ENCODE data around the gene EYS. TPM values are rescaled to one million over a fixed set of nuclear protein-coding genes. Genes with fewer than 3 reads are reported as not detected.
A peak's percentile ranks its signal among the peaks of the same experiment; 100 is the strongest.

The EYS gene
- total RNA-seq, 2 donors from 2014 or later, result 0.20 TPM; not detected in 1

GRCh38 chr6:63685446-63686379 lies 2021.3 kb downstream of the EYS start:
- Mint-ChIP-seq H3K9me3 (no peaks in the 10 kb centered on the region), H3K4me1 (ENCODE audit: low read depth in 2 of 2) (peaks cover 38 to 41% of the 10 kb centered on the region in 2 donors), H3K36me3 (peaks cover 27% of the 10 kb centered on the region), H3K27me3 (no peaks in the 10 kb centered on the region), H3K4me3 (peak overlapping the region; percentile 23), H3K27ac (peak overlapping the region; percentile 26 to 68)
- ATAC-seq (no peak), DNase-seq (ENCODE audit: low spot score) (no peak)

- DNase-seq (ENCODE audit: low spot score) (no peak), ATAC-seq (no peak)
- no peaks in the 10 kb centered on the region for H3K27me3 Mint-ChIP-seq
- H3K36me3 Mint-ChIP-seq, result peaks cover 28% of the 10 kb centered on the region
- no peak overlapping the region for H3K4me3 Mint-ChIP-seq
- no peaks in the 10 kb centered on the region for H3K9me3 Mint-ChIP-seq
- H3K27ac Mint-ChIP-seq, result no peak overlapping the region
- H3K4me1 Mint-ChIP-seq (ENCODE audit: low read depth in 2 of 2), result peaks cover 38 to 51% of the 10 kb centered on the region in 2 donors
Measured at GRCh38 chr6:63683071-63683603, 2023.9 kb downstream of the EYS start.

- Mint-ChIP-seq H3K36me3 (peaks cover 11% of the 10 kb centered on the region), H3K4me1 (ENCODE audit: low read depth in 2 of 2) (peaks cover 17 to 28% of the 10 kb centered on the region in 2 donors)
Measured at GRCh38 chr6:63677282-63677681, 2029.7 kb downstream of the EYS start.

GRCh38 chr6:63676412-63677114 lies 2030.5 kb downstream of the EYS start:
- Mint-ChIP-seq H3K9me3 (no peaks in the 10 kb centered on the region), H3K36me3 (peaks cover 10% of the 10 kb centered on the region), H3K27ac (no peak overlapping the region), H3K4me1 (ENCODE audit: low read depth in 2 of 2) (peaks cover 17 to 27% of the 10 kb centered on the region in 2 donors), H3K4me3 (no peak overlapping the region), H3K27me3 (no peaks in the 10 kb centered on the region)
- ATAC-seq (no peak), DNase-seq (ENCODE audit: low spot score) (no peak)

More at GRCh38 chr6:63677282-63677681, 2029.7 kb downstream of the EYS start:
- Mint-ChIP-seq H3K9me3 (no peaks in the 10 kb centered on the region), H3K4me3 (no peak overlapping the region), H3K27ac (no peak overlapping the region), H3K27me3 (no peaks in the 10 kb centered on the region)
- DNase-seq (ENCODE audit: low spot score) (no peak), ATAC-seq (no peak)

GRCh38 chr6:63675138-63675537 lies 2031.9 kb downstream of the EYS start:
- H3K36me3 Mint-ChIP-seq, result no peaks in the 10 kb centered on the region
- ATAC-seq, result no peak
- peaks cover 9 to 20% of the 10 kb centered on the region in 2 donors for H3K4me1 Mint-ChIP-seq (ENCODE audit: low read depth in 2 of 2)

GRCh38 chr6:63674635-63675034 lies 2032.4 kb downstream of the EYS start:
- Mint-ChIP-seq H3K27ac (no peak overlapping the region), H3K4me1 (ENCODE audit: low read depth in 2 of 2) (peaks cover 9 to 15% of the 10 kb centered on the region in 2 donors), H3K36me3 (no peaks in the 10 kb centered on the region), H3K4me3 (no peak overlapping the region), H3K27me3 (no peaks in the 10 kb centered on the region), H3K9me3 (no peaks in the 10 kb centered on the region)
- DNase-seq (ENCODE audit: low spot score), result no peak
- no peak for ATAC-seq

More at GRCh38 chr6:63675138-63675537, 2031.9 kb downstream of the EYS start:
- Mint-ChIP-seq H3K27me3 (no peaks in the 10 kb centered on the region), H3K27ac (no peak overlapping the region), H3K4me3 (no peak overlapping the region), H3K9me3 (no peaks in the 10 kb centered on the region)
- DNase-seq (ENCODE audit: low spot score), result no peak

GRCh38 chr6:63673692-63674091 lies 2033.3 kb downstream of the EYS start:
- DNase-seq (ENCODE audit: low spot score) (no peak), ATAC-seq (no peak)
- Mint-ChIP-seq H3K27ac (no peak overlapping the region), H3K4me1 (ENCODE audit: low read depth in 2 of 2) (peaks cover 11 to 14% of the 10 kb centered on the region in 2 donors), H3K4me3 (no peak overlapping the region), H3K9me3 (no peaks in the 10 kb centered on the region), H3K27me3 (no peaks in the 10 kb centered on the region), H3K36me3 (no peaks in the 10 kb centered on the region)

- no peaks in the 10 kb centered on the region for H3K36me3 Mint-ChIP-seq
- H3K4me1 Mint-ChIP-seq (ENCODE audit: low read depth in 2 of 2), result peaks cover 14 to 18% of the 10 kb centered on the region in 2 donors
- DNase-seq (ENCODE audit: low spot score), result no peak
- H3K9me3 Mint-ChIP-seq, result no peaks in the 10 kb centered on the region
- H3K27me3 Mint-ChIP-seq, result no peaks in the 10 kb centered on the region
- ATAC-seq, result no peak
- H3K4me3 Mint-ChIP-seq, result no peak overlapping the region
- H3K27ac Mint-ChIP-seq, result no peak overlapping the region
Measured at GRCh38 chr6:63672582-63673129, 2034.4 kb downstream of the EYS start.

- Mint-ChIP-seq H3K27ac (no peak overlapping the region), H3K27me3 (no peaks in the 10 kb centered on the region), H3K36me3 (no peaks in the 10 kb centered on the region), H3K4me3 (no peak overlapping the region), H3K4me1 (ENCODE audit: low read depth in 2 of 2) (peaks cover 14 to 21% of the 10 kb centered on the region in 2 donors), H3K9me3 (no peaks in the 10 kb centered on the region)
- ATAC-seq (no peak), DNase-seq (ENCODE audit: low spot score) (no peak)
Measured at GRCh38 chr6:63671098-63671754, 2035.8 kb downstream of the EYS start.
